Cerebellar nuclear complex (tissue), 1 donor: Measurements from ENCODE around the gene CEP55.
"Not testable (repeated sequence)": the region's sequence is repeated elsewhere in the genome, so short reads cannot be mapped to it uniquely, and the experiment has no call there.

ENCODE experiments used
- DNase-seq, 2 experiments: peaks; one replicate each; lab custom pipeline; 2025; lab: John Stamatoyannopoulos, UW

Gene CEP55

GRCh38 chr10:93513091-93513490, 16.7 kb downstream of the CEP55 start:
- DNase-seq = no peak

- DNase-seq = no peak
Measured at GRCh38 chr10:93514521-93514920, 18.1 kb downstream of the CEP55 start.

GRCh38 chr10:93515071-93516005, 18.9 kb downstream of the CEP55 start:
- DNase-seq = no peak

- DNase-seq = no peak
Measured at GRCh38 chr10:93516006-93516380, 19.6 kb downstream of the CEP55 start.

GRCh38 chr10:93518531-93518930, 22.1 kb downstream of the CEP55 start:
- no peak for DNase-seq

- no peak for DNase-seq
Measured at GRCh38 chr10:93535293-93535692, 38.9 kb downstream of the CEP55 start.

GRCh38 chr10:93540871-93541270, 44.5 kb downstream of the CEP55 start:
- not testable (repeated sequence) for DNase-seq

- DNase-seq = no peak
Measured at GRCh38 chr10:93541402-93542357, 45.3 kb downstream of the CEP55 start.

GRCh38 chr10:93542358-93542791, 46.0 kb downstream of the CEP55 start:
- DNase-seq = no peak

GRCh38 chr10:93546995-93547394, 50.6 kb downstream of the CEP55 start:
- DNase-seq = not testable (repeated sequence)

- DNase-seq = no peak
Measured at GRCh38 chr10:93547522-93547921, 51.1 kb downstream of the CEP55 start.

GRCh38 chr10:93548376-93549071, 52.1 kb downstream of the CEP55 start:
- DNase-seq = no peak

GRCh38 chr10:93550606-93551005, 54.2 kb downstream of the CEP55 start:
- DNase-seq = no peak

GRCh38 chr10:93552780-93553179, 56.4 kb downstream of the CEP55 start:
- DNase-seq = no peak

- no peak for DNase-seq
Measured at GRCh38 chr10:93553482-93554315, 57.3 kb downstream of the CEP55 start.

GRCh38 chr10:93554316-93554663, 57.9 kb downstream of the CEP55 start:
- DNase-seq = no peak

GRCh38 chr10:93554760-93555432, 58.5 kb downstream of the CEP55 start:
- no peak for DNase-seq

GRCh38 chr10:93559490-93559889, 63.1 kb downstream of the CEP55 start:
- no peak for DNase-seq

GRCh38 chr10:93560541-93560940, 64.1 kb downstream of the CEP55 start:
- DNase-seq = no peak

- no peak for DNase-seq
Measured at GRCh38 chr10:93565446-93565845, 69.0 kb downstream of the CEP55 start.
